Left hindlimb (tissue), 1 donor: ENCODE results near the gene KRTCAP3.
A peak's percentile ranks its signal among the peaks of the same experiment; 100 is the strongest.

Source experiments
- DNase-seq: peaks from one replicate; pipeline ENCODE4 v3.0.0-alpha.2; 2018

The KRTCAP3 gene

DNA sequence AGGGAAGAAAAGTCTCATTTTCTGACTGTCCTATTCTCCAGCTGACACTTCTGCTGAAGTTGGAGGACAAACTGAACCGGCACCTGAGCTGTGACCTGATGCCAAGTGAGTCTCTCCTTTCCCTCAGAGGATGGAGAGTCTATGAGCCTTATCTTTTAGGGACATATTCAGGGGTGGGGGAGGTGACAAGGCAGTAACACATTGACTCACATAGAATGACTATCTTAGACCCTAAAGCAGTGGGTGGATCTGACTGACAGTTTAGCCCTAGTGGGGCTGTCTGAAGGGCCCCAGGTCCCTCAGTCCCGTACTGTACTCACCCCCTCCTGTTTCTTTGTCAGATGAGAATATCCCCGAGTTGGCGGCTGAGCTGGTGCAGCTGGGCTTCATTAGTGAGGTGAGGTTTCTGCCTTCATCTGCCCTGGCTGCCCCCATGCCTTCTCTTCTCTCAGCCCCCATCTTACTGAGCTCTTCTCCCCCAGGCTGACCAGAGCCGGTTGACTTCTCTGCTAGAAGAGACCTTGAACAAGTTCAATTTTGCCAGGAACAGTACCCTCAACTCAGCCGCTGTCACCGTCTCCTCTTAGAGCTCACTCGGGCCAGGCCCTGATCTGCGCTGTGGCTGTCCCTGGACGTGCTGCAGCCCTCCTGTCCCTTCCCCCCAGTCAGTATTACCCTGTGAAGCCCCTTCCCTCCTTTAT, 805 bp upstream of the KRTCAP3 start:
- DNase-seq = no peak

GRCh38 chr2:27442920-27443282, 720 bp downstream of the KRTCAP3 start:
- no peak for DNase-seq

DNA sequence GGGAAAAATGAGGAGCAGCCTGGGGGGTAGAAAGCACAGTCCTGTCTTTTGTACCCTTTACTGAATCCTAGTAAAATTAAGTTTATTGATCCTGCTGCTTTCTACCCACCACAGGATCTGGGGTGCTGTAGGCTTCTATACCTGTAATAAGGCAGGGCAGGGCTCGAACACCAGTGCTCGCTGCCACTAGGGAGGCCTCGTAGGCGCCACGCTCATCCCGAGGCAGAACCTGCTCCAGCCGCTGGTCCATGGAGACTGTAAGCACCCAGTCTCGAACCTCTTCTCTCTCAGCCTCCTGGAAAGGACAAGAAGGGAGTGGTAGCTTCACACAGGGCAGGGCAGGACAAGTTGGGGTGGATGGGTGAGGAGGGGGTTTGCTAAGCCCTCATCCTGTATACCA, 3.0 kb downstream of the KRTCAP3 start:
- no peak for DNase-seq

GRCh38 chr2:27445615-27446014, 3.4 kb downstream of the KRTCAP3 start:
- DNase-seq = no peak

GRCh38 chr2:27446057-27446456, 3.9 kb downstream of the KRTCAP3 start:
- DNase-seq = no peak

- no peak for DNase-seq
These were observed 6.2 kb downstream of the KRTCAP3 start for GRCh38 chr2:27448381-27448780.

DNA sequence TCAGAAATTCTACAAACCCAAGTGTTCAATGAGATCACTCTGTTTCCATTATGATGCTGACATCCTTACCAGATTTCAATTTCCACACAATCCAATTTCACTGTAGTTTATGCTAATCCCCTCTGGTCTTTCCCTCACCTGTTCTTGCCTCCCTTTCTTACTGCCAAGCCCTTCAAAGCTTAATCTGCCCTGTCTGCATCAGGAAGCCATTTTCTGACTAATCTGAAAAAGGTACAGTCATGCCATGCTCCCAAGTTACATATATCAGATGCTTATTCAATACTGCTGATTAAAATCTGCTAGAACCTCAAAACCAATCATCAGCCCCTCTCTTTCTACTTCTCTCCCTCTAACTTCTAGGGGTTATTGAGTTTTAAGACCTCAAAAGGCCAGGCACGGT, 8.9 kb downstream of the KRTCAP3 start:
- DNase-seq = no peak

GRCh38 chr2:27453968-27454367, 11.8 kb downstream of the KRTCAP3 start:
- no peak for DNase-seq

DNA sequence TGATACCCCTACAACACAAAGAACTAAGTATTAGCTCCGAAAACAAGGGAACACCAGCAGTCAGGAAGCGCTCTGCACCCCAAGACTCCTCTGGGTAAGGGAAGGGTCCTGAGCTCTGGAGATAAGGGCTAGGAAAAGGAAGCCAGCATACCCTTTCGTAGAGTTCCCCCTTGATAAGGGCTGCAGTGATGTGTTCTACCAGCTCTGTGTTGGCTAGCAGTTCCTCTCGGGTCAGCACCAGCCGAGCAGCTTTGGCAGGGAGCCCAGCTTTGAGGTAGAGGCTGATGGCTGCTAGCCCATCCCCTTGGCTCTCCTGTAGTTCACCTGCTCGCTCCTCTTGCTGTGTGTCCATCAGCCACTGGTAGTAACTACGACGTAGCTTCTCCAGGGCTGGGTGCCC, 18.9 kb downstream of the KRTCAP3 start:
- no peak for DNase-seq

- DNase-seq = no peak
These were observed 22.3 kb downstream of the KRTCAP3 start for GRCh38 chr2:27464443-27464842.

DNA sequence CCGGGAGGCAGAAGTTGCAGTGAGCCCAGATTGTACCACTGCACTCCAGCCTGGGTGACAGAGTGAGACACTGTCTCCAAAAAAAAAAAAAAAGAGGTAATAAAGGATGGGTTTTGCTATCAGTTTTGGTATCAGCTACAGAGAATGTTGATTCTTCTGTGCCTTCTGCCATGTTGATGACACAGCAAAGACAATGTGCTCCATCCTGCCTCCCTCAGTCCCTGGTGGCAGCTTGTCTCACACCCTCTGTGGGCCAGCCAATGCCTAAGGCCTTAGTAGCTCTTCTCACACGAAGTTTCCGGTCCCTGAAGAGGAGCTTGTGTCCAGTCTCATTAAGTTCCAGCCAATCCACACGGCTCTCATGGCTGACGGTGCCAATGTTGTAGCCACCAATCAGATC, 29.8 kb downstream of the KRTCAP3 start:
- no peak for DNase-seq

- no peak for DNase-seq
These were observed 43.3 kb downstream of the KRTCAP3 start for GRCh38 chr2:27485496-27485895.

DNA sequence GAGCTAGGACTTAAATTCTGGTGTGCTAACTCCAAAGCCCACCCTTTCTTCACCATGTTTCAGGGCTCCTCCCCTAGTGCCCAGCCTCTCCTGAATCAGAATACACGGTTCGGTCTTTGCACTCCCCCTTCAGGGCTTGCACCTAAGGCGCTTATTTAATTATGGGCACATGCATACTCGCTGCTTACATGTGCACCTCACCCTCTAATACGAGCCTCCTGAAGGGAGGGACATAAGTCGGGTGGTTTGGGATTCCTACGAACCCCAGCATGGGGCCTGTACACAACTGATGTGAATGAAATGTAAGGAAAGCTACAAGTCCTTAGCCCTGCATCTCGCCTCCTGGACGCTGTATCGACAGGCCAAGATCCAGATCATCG, 46.9 kb downstream of the KRTCAP3 start:
- no peak for DNase-seq

DNA sequence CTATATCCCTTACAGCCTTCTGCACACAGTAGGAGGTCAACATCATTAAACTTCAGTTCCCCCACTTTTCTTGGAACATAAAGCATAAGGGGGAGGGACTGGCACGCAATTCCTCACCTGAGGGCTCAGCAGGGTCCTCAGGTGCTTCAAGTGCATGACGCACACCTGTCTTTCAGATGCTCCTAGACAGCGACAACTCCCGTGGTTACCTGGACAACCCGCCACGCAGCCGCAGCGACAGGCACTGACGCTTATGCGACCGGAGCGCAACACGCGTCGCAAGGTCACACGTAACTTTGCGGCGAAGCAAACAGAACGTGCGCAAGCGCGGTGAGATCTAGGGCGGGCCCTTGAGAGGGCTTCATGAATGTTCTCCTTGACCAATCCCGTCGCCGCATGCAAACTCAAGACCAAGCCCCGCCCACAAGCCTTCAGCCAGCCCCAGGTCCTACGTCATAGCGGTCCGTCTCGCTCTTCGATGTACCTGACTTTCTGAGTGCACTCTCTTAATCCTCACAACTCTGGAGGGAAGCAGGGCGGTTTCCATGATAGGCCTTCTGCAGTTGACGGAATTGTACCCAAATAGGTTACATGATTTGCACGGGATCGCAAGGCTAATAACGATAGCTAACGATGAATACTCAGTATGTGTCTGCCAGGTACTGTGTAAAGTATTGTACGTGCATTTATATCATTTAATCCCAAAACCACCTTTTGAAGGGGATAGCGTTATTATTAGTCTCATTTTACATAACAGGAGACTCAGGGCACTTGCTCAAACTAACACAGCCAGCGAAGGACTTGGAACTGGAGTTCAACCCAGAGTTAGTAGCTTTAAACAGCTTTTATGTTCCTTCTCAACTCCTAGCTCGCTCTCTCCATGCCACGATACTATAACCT, 47.6 kb downstream of the KRTCAP3 start, which contains the start of gene IFT172:
Gene IFT172 (minus strand): TSS at position 246 of the 900 bp plus-strand sequence. CDS start 90 bp downstream, at position 156.
- DNase-seq = peak; percentile 97

- no peak for DNase-seq
These were observed 50.4 kb downstream of the KRTCAP3 start for GRCh38 chr2:27492557-27492956.

DNA sequence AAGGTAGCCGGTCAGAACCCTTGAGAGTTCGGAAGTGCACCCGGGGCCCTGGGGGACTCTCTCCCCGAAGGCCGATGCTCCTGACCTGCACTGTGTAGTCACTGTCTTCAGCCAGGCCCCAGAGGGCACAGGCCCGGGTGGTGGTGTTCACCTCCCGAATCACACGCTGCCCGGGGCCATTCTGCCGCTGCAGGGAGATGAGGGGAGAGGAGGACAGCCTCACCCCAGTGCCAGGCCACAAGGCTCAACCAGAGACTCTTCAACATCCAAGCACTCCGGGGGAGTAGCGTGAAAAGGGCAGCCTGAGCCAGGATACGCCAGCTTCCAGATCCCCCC, 51.7 kb downstream of the KRTCAP3 start:
- peak; percentile 40 for DNase-seq
